ENCODE results near the gene COL20A1. TPM values are rescaled to one million over a fixed set of nuclear protein-coding genes. Genes with fewer than 3 reads are reported as not detected.
"Not testable (repeated sequence)": the region's sequence is repeated elsewhere in the genome, so short reads cannot be mapped to it uniquely, and the experiment has no call there.

The COL20A1 gene
- total and polyA plus RNA-seq, 9 donors, result 0.10 to 0.54 (median 0.25) TPM; not detected in 5

- 71 to 73% (median 72%) methylated on average over 22 of the region's 22 CpGs for WGBS, 3 donors
- H3K27me3 ChIP-seq, result no peaks in the 10 kb centered on the region
Observed at GRCh38 chr20:63332488-63333240, 39.7 kb downstream of the COL20A1 start.

GRCh38 chr20:63333241-63333836 is 40.4 kb downstream of the COL20A1 start:
- intact Hi-C loops (cut with DNase I), result no loop called here
- no peaks in the 10 kb centered on the region for H3K36me3 ChIP-seq
- no peak overlapping the region for H3K4me3 ChIP-seq
- TF ChIP-seq CTCF (IDR thresholded peaks at IDR 0.05), result no peak
- no peak for TF ChIP-seq POLR2A (IDR thresholded peaks at IDR 0.05)
- TF ChIP-seq EP300 (IDR thresholded peaks at IDR 0.05), result no peak
- 70 to 73% (median 70%) methylated on average over 15 to 19 of the region's 19 CpGs for WGBS, 3 donors
- no peaks in the 10 kb centered on the region for H3K27me3 ChIP-seq
- no peaks in the 10 kb centered on the region for H3K9me3 ChIP-seq
- no peak overlapping the region for H3K27ac ChIP-seq
- H3K4me1 ChIP-seq (ENCODE audit: insufficient read depth), result no peaks in the 10 kb centered on the region
- DNase-seq, result no peak

More at GRCh38 chr20:63332488-63333240, 39.7 kb downstream of the COL20A1 start:
- Histone ChIP-seq H3K9me3 (no peaks in the 10 kb centered on the region), H3K36me3 (no peaks in the 10 kb centered on the region), H3K27ac (no peak overlapping the region), H3K4me1 (ENCODE audit: insufficient read depth) (no peaks in the 10 kb centered on the region), H3K4me3 (no peak overlapping the region)
- no peak for TF ChIP-seq POLR2A (IDR thresholded peaks at IDR 0.05)
- TF ChIP-seq CTCF (IDR thresholded peaks at IDR 0.05), result no peak
- no peak for TF ChIP-seq EP300 (IDR thresholded peaks at IDR 0.05)
- DNase-seq, result no peak
- intact Hi-C loops (cut with DNase I), result no loop called here

GRCh38 chr20:63334356-63334755 is 41.4 kb downstream of the COL20A1 start:
- 83 to 92% (median 83%) methylated on average over 8 of the region's 8 CpGs for WGBS, 3 donors
- H3K27me3 ChIP-seq, result no peaks in the 10 kb centered on the region

GRCh38 chr20:63335060-63335459 is 42.1 kb downstream of the COL20A1 start:
- H3K4me3 ChIP-seq; intact Hi-C loops (cut with DNase I); H3K27ac ChIP-seq; H3K4me1 ChIP-seq (ENCODE audit: insufficient read depth); H3K27me3 ChIP-seq; H3K9me3 ChIP-seq; DNase-seq; H3K36me3 ChIP-seq: not testable (repeated sequence)
- 93 to 97% (median 94%) methylated on average over 6 to 9 of the region's 9 CpGs for WGBS, 3 donors

More at GRCh38 chr20:63334356-63334755, 41.4 kb downstream of the COL20A1 start:
- H3K36me3 ChIP-seq, result no peaks in the 10 kb centered on the region
- no peaks in the 10 kb centered on the region for H3K9me3 ChIP-seq
- H3K4me3 ChIP-seq, result no peak overlapping the region
- no peak for DNase-seq
- intact Hi-C loops (cut with DNase I), result no loop called here
- no peak for TF ChIP-seq EP300 (IDR thresholded peaks at IDR 0.05)
- TF ChIP-seq CTCF (IDR thresholded peaks at IDR 0.05), result no peak
- no peak for TF ChIP-seq POLR2A (IDR thresholded peaks at IDR 0.05)
- H3K4me1 ChIP-seq (ENCODE audit: insufficient read depth), result no peaks in the 10 kb centered on the region
- H3K27ac ChIP-seq, result no peak overlapping the region

- no peaks in the 10 kb centered on the region for H3K27me3 ChIP-seq
- intact Hi-C loops (cut with DNase I), result no loop called here
Observed at GRCh38 chr20:63335711-63336110, 42.7 kb downstream of the COL20A1 start.

More at GRCh38 chr20:63335711-63336110, 42.7 kb downstream of the COL20A1 start:
- Histone ChIP-seq H3K4me1 (ENCODE audit: insufficient read depth) (no peaks in the 10 kb centered on the region), H3K27ac (no peak overlapping the region), H3K9me3 (no peaks in the 10 kb centered on the region), H3K36me3 (no peaks in the 10 kb centered on the region), H3K4me3 (no peak overlapping the region)
- 12 to 21% (median 17%) methylated on average over 9 of the region's 9 CpGs for WGBS, 3 donors
- DNase-seq, result no peak
- TF ChIP-seq EP300 (IDR thresholded peaks at IDR 0.05) (no peak), POLR2A (IDR thresholded peaks at IDR 0.05) (no peak), CTCF (IDR thresholded peaks at IDR 0.05) (no peak)
